ENCODE data around the gene SNTA1.

The SNTA1 gene

DNA sequence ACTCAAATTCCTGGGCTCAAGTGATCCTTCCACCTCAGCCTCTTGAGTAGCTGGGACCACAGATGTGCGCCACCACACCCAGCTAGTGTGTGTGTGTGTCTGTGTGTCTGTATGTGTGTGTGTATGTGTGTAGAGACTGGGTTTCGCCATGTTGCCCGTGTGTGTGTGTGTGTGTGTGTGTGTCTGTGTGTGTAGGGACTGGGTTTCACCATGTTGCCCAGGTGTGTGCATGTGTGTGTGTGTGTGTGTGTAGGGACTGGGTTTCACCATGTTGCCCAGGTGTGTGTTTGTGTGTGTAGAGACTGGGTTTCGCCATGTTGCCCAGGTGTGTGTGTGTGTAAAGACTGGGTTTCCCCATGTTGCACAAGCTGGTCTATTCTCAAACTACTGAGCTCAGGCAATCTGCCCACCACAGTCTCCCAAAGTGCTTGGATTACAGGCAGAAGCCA is 70.5 kb downstream of the SNTA1 start:
- no peak overlapping the region for H3K4me3 ChIP-seq (ENCODE audit: control insufficient read depth, low read depth, low read length)
- TF ChIP-seq CTCF (IDR thresholded peaks at IDR 0.05; ENCODE audit: control insufficient read depth, insufficient read depth, low read depth, low read length, missing control alignments), result no peak
- DNase-seq (ENCODE audit: low read depth), result no peak

DNA sequence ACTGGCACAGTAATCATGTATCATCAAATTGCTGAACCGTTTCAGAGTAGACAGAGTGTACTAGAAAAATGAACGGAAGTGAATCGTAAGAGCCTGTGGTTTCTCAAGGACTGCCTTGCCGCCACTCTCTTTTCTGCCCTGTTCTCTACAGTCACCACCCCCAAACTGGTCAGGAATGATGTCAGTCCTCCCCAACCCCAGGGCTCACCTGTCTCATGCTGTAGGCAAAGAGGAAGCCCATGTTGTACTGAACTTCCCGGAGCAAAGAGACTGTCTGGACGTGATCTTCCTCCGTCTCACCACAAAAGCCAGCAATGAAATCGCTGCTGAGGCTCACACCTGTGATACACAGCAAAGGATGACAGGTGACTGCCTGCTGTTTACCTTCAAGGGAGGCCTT is 73.3 kb downstream of the SNTA1 start:
- DNase-seq (ENCODE audit: low read depth), result no peak
- TF ChIP-seq CTCF (IDR thresholded peaks at IDR 0.05; ENCODE audit: control insufficient read depth, insufficient read depth, low read depth, low read length, missing control alignments), result no peak
- H3K4me3 ChIP-seq (ENCODE audit: control insufficient read depth, low read depth, low read length), result no peak overlapping the region

DNA sequence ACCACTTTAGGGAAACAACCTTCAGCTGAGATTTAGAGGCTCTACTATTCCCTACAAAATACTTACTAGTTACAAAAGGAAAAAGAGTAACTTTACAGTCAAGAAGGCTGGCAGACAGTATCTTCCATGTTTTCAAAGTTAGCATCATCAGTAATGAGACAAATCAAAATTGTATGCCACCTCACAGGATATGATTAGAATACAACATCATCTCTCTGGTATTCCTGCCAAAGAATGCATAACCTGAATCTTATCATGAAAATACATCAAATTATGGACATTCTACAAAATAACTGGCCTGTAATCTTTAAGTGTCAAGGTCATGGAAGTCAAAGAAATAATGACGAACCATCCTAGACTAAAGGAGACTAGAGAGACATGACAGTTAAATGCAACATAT is 80.7 kb downstream of the SNTA1 start:
- TF ChIP-seq CTCF (IDR thresholded peaks at IDR 0.05; ENCODE audit: control insufficient read depth, insufficient read depth, low read depth, low read length, missing control alignments), result no peak
- no peak for DNase-seq (ENCODE audit: low read depth)

GRCh38 chr20:33359399-33360261 is 83.9 kb downstream of the SNTA1 start:
- no peak overlapping the region for H3K4me3 ChIP-seq (ENCODE audit: control insufficient read depth, low read depth, low read length)
- TF ChIP-seq CTCF (IDR thresholded peaks at IDR 0.05; ENCODE audit: control insufficient read depth, insufficient read depth, low read depth, low read length, missing control alignments), result no peak
- no peak for DNase-seq (ENCODE audit: low read depth)

More for the DNA sequence above, 80.7 kb downstream of the SNTA1 start:
- no peak overlapping the region for H3K4me3 ChIP-seq (ENCODE audit: control insufficient read depth, low read depth, low read length)
